B cell (primary cell): Measurements from ENCODE around the gene PISD. TPM values are rescaled to one million over a fixed set of nuclear protein-coding genes. Genes with fewer than 3 reads are reported as not detected.
A peak's percentile ranks its signal among the peaks of the same experiment; 100 is the strongest.

Experiments
- ATAC-seq: fragments of 200-7000 bp; cut with Tn5 transposase; one replicate; pipeline ENCODE4 v1.10.0; 2021; ENCODE audit warnings: low read depth, mild to moderate bottlenecking, moderate number of reproducible peaks, moderate library complexity
- CTCF ChIA-PET: fragments of 350-600 bp; sonication (Branson Sonifier 250); formaldehyde crosslinking; loops from one replicate; lab custom pipeline; 2021; ENCODE audit warnings: antibody characterized with exemption, inconsistent platforms; lab: Charles Lee
- POLR2A ChIA-PET: fragments of 350-600 bp; sonication (Branson Sonifier 250); formaldehyde crosslinking; loops from one replicate; lab custom pipeline; 2021; ENCODE audit warnings: antibody characterized with exemption; lab: Charles Lee
- DNase-seq: peaks from one replicate; pipeline ENCODE4 v3.0.0; 2013
- H2AFZ ChIP-seq: 2 replicates; pipeline ENCODE4 v1.6.1; 2012; ENCODE audit warnings: mild to moderate bottlenecking, low read depth, low read length; ENCODE audit not compliant: insufficient read depth, poor library complexity, severe bottlenecking
- H3K27ac ChIP-seq, 2 donors: 1 replicate in 1 of 2; 2 replicates in 1 of 2; pipeline ENCODE4 v1.5.1; 2012 to 2013; ENCODE audit warnings: low read length in 2 of 2, mild to moderate bottlenecking in 2 of 2, moderate library complexity in 1 of 2
- H3K27me3 ChIP-seq, 4 experiments: fragments of 200-600 bp in 1 of 4; sonication (generic) in 1 of 4; replicated peaks in 1 of 4; 1 replicate in 2 of 4; 2 replicates in 2 of 4; pipeline versions ENCODE4 v1.6.1 to v1.7.0; 2013 to 2016; ENCODE audit warnings: low read length in 3 of 4, mild to moderate bottlenecking in 2 of 4, mixed read lengths in 1 of 4, moderate library complexity in 1 of 4; ENCODE audit not compliant: insufficient read depth in 4 of 4, control insufficient read depth in 3 of 4; ENCODE audit errors: control extremely low read depth in 1 of 4
- H3K36me3 ChIP-seq, 2 experiments: replicated peaks in 1 of 2; 1 replicate in 1 of 2; 2 replicates in 1 of 2; pipeline versions ENCODE4 v1.6.1 to v1.7.1; 2013; ENCODE audit warnings: low read length in 1 of 2; ENCODE audit not compliant: insufficient read depth in 2 of 2, control insufficient read depth in 1 of 2; ENCODE audit errors: control extremely low read depth in 1 of 2, extremely low read depth in 1 of 2
- H3K4me1 ChIP-seq, 2 donors: fragments of 200-600 bp in 1 of 2; sonication (generic) in 1 of 2; 1 replicate in 1 of 2; 2 replicates in 1 of 2; pipeline versions ENCODE4 v1.5.1 to v1.6.1; 2013 to 2017; ENCODE audit warnings: low read length in 2 of 2; ENCODE audit not compliant: control insufficient read depth in 2 of 2, insufficient read depth in 2 of 2
- H3K4me2 ChIP-seq: replicated peaks from 2 replicates; pipeline ENCODE3; 2012; ENCODE audit warnings: mild to moderate bottlenecking, low read depth, low read length; ENCODE audit not compliant: poor library complexity, severe bottlenecking
- H3K4me3 ChIP-seq, 5 experiments: fragments of 200-600 bp in 1 of 5; sonication (generic) in 1 of 5; 1 replicate in 3 of 5; 2 replicates in 2 of 5; pipeline versions ENCODE4 v1.5.1 to v1.7.0; 2011 to 2016; ENCODE audit warnings: low read length in 4 of 5, mild to moderate bottlenecking in 4 of 5, low read depth in 2 of 5, control low read depth in 1 of 5, moderate library complexity in 1 of 5; ENCODE audit not compliant: insufficient read depth in 1 of 5; ENCODE audit errors: control extremely low read depth in 1 of 5, extremely low read depth in 1 of 5
- H3K79me2 ChIP-seq: fragments of 200-600 bp; sonication (generic); one replicate; pipeline ENCODE4 v1.6.0; 2016; ENCODE audit warnings: low read length; ENCODE audit not compliant: control insufficient read depth, insufficient read depth
- H3K9ac ChIP-seq: fragments of 200-600 bp; sonication (generic); 2 replicates; pipeline ENCODE4 v1.6.1; 2017; ENCODE audit warnings: mild to moderate bottlenecking, low read length, moderate library complexity
- H3K9me3 ChIP-seq, 3 donors: one replicate each; pipeline versions ENCODE4 v1.6.1 to v1.7.1; 2013; ENCODE audit warnings: low read length in 2 of 3; ENCODE audit not compliant: control insufficient read depth in 2 of 3, insufficient read depth in 1 of 3; ENCODE audit errors: control extremely low read depth in 1 of 3
- H4K20me1 ChIP-seq: 2 replicates; pipeline ENCODE4 v1.6.0; 2012; ENCODE audit warnings: mild to moderate bottlenecking, low read length; ENCODE audit not compliant: insufficient read depth, control insufficient read depth, poor library complexity, severe bottlenecking
- H3K27ac Mint-ChIP-seq: one replicate; pipeline ENCODE4 v1.8.0; 2021; ENCODE audit warnings: mixed read lengths
- H3K27me3 Mint-ChIP-seq: one replicate; pipeline ENCODE4 v1.8.0; 2021; ENCODE audit warnings: mixed read lengths
- H3K4me1 Mint-ChIP-seq: one replicate; pipeline ENCODE4 v1.8.0; 2021; ENCODE audit warnings: mixed read lengths
- H3K4me3 Mint-ChIP-seq: one replicate; pipeline ENCODE4 v1.8.0; 2021; ENCODE audit warnings: mixed read lengths
- H3K9me3 Mint-ChIP-seq: one replicate; pipeline ENCODE4 v1.8.0; 2022; ENCODE audit warnings: mixed read lengths; ENCODE audit not compliant: insufficient read depth
- CTCF ChIP-seq: fragments of 200-600 bp; IDR thresholded peaks from one replicate; pipeline ENCODE4 v1.8.0; 2022; ENCODE audit warnings: antibody characterized with exemption, mild to moderate bottlenecking
- EZH2 ChIP-seq: IDR thresholded peaks from 2 replicates; pipeline ENCODE4 v1.6.1; 2012; ENCODE audit warnings: borderline replicate concordance, low read depth, mild to moderate bottlenecking, moderate library complexity, low read length; ENCODE audit not compliant: insufficient read depth, poor library complexity, severe bottlenecking
- WGBS: methylation state at CpG from one replicate; pipeline ENCODE4 v1.1.5; 2013; ENCODE audit warnings: missing lambda C conversion rate; ENCODE audit not compliant: insufficient coverage; 5-methylcytosine and 5-hydroxymethylcytosine counted together
- intact Hi-C: fragments of 100-400 bp; cut with micrococcal nuclease; formaldehyde crosslinking; loops from one replicate; pipeline ENCODE4 v1.10.0; 2022
- polyA plus RNA-seq: library from polyadenylated mRNA; depleted of rRNA; stranded (reverse); fragments of >200 nt; gene quantifications from 2 replicates; pipeline ENCODE4 v1.2.3, GENCODE V29; 2012
- total RNA-seq, 2 donors: library from RNA; stranded (reverse); fragments of 120-200 nt in 1 of 2; gene quantifications; 1 replicate in 1 of 2; 2 replicates in 1 of 2; pipeline versions ENCODE4 v1.2.3 to v1.2.4, GENCODE V29; 2013 to 2022

PISD gene
- total and polyA plus RNA-seq, 2 donors (not counting 1 experiment from before 2014, with no cell fraction given), result 35.6 to 52.5 TPM

- ATAC-seq, result no peak
- Mint-ChIP-seq H3K27ac (peak overlapping the region; percentile 96), H3K9me3 (no peaks in the 10 kb centered on the region), H3K27me3 (no peaks in the 10 kb centered on the region), H3K4me3 (peak overlapping the region; percentile 92), H3K4me1 (peaks cover 60% of the 10 kb centered on the region)
- ChIA-PET POLR2A (interaction anchor here (0.7 to 3.2 kb wide), 8 partner anchors 17 to 318 kb away, joined by 3 to 13 read pairs (median 4); partner anchors contain the start of gene PISD), CTCF (interaction anchor here (0.6 to 7.8 kb wide), 11 partner anchors 10 to 178 kb away, joined by 3 to 88 read pairs (median 7); partner anchors contain the start of gene PISD)
- Histone ChIP-seq H3K27ac (peak overlapping the region; percentile 95 to 98), H3K9me3 (no peaks in the 10 kb centered on the region), H3K79me2 (peaks cover 60% of the 10 kb centered on the region), H3K4me3 (peak overlapping the region; percentile 11 to 79 (median 64)), H4K20me1 (peaks cover 37% of the 10 kb centered on the region), H3K27me3 (no peaks in the 10 kb centered on the region), H3K9ac (peak overlapping the region; percentile 76), H3K36me3 (peaks cover 0 to 17% of the 10 kb centered on the region in 2 experiments), H3K4me2 (peak overlapping the region; percentile 79), H3K4me1 (peaks cover 23 to 58% of the 10 kb centered on the region in 2 donors), H2AFZ (peak overlapping the region; percentile 73)
- 53% methylated on average over 14 of the region's 14 CpGs for WGBS
- intact Hi-C loops, result loop anchor here (1.0 to 10.0 kb wide), 9 partner anchors 33 to 1205 kb away; partner anchors contain the start of genes DRG1, MORC2, MTFP1 and PATZ1
- DNase-seq, result peak; percentile 37
- TF ChIP-seq EZH2 (no peak), CTCF (no peak)
These were observed 32.3 kb downstream of the PISD start for GRCh38 chr22:31629741-31630184.
